Adipose tissue (tissue), 3 donors: ENCODE measurements around the gene PREP. TPM values are rescaled to one million over a fixed set of nuclear protein-coding genes. Genes with fewer than 3 reads are reported as not detected.

Source experiments
- H3K27ac ChIP-seq: one replicate; pipeline ENCODE4 v1.5.1; 2013; ENCODE audit warnings: low read depth, low read length
- WGBS, 3 donors: extraction: QIAGEN DNeasy Blood & Tissue Kit; methylation state at CpG; one replicate each; pipeline ENCODE4 v1.1.7; 2013; 5-methylcytosine and 5-hydroxymethylcytosine counted together
- polyA plus RNA-seq, 3 donors: library from polyadenylated mRNA; stranded (reverse); fragments of 200-250 nt; gene quantifications; one replicate each; pipeline ENCODE4 v1.2.3, GENCODE V29; 2013
- donor health status: healthy with polysubstance abuse.
- donor health status: Bipolar disorder and iron deficiency.
- donor health status: healthy.

The PREP gene
- polyA plus RNA-seq, 3 donors: 12.6 to 19.8 (median 18.8) TPM

GRCh38 chr6:105292689-105293339, 110.1 kb downstream of the PREP start:
- WGBS, 3 donors: 94 to 97% (median 95%) methylated on average over 4 of the region's 4 CpGs
- H3K27ac ChIP-seq: no peak overlapping the region

GRCh38 chr6:105291525-105291924, 111.4 kb downstream of the PREP start:
- 94 to 96% (median 96%) methylated on average over 1 of the region's 1 CpG for WGBS, 3 donors
- H3K27ac ChIP-seq: no peak overlapping the region

DNA sequence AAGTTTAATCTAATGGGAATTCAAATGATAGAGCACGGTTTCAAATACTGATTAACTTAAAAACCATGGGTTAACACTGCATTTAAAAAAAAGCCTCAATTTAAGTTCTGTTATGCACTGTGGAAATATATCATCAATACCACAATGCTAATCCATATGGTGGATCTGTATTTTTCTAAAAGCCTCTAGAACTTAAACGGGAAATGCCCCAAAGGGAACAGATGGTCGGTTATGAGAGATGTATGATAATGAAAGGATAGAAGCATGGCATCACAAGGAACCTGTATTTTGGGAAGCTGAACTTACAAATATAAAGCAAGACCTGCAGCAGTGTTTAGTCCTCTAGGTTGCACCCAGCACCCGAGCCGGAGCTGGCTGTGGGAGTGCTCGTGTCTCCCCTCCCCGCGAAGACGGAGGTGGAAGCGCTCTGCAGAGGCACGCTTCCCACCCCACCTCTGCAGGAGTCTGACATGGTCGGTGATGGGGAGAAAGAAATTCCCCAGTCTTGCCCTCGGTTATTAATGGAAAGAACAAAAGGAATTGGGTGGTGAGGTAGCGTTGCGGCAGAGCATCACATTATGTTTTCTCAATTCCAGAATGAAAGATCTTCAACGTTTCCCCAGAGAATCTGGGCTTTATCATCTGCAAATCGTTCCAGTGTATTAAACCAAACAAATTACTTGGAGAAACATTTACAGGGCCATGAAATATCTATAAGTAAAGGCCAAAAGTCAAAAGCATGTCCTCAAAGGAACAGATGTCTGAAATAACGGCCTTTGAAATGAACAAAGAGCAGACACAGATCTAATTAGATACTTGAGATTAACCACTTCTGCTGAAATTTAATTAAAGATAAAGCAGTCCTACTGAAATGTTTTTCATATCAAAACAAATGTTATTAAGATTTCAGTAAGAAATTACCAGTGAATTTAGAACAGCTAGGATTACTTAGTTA, 120.0 kb downstream of the PREP start:
- WGBS, 3 donors: 84 to 87% (median 84%) methylated on average over 18 of the region's 18 CpGs
- no peak overlapping the region for H3K27ac ChIP-seq

DNA sequence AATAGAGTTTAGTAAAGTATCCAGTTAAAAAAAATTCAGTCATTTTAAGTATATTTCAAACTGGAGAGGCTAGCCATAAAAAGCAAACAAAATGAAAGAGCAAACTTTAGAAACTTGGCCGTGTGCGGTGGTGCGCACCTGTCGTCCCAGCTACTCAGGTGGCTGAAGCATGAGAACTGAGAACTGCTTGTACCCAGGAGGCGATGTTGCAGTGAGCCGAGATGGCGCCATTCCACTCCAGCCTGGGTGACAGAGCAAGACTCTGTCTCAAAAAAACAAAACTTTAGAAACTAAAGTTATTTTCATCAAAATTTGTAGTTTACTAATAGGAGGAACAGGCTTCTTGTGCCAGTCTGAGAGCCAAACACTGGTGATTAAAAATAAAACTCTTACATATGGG, 122.8 kb downstream of the PREP start:
- no peak overlapping the region for H3K27ac ChIP-seq
- 93 to 97% (median 96%) methylated on average over 7 of the region's 7 CpGs for WGBS, 3 donors

GRCh38 chr6:105279463-105279862, 123.4 kb downstream of the PREP start:
- no peak overlapping the region for H3K27ac ChIP-seq
- WGBS, 3 donors: 96 to 99% (median 96%) methylated on average over 3 of the region's 3 CpGs

GRCh38 chr6:105278813-105279212, 124.1 kb downstream of the PREP start:
- no peak overlapping the region for H3K27ac ChIP-seq
- 87 to 95% (median 91%) methylated on average over 3 of the region's 3 CpGs for WGBS, 3 donors

DNA sequence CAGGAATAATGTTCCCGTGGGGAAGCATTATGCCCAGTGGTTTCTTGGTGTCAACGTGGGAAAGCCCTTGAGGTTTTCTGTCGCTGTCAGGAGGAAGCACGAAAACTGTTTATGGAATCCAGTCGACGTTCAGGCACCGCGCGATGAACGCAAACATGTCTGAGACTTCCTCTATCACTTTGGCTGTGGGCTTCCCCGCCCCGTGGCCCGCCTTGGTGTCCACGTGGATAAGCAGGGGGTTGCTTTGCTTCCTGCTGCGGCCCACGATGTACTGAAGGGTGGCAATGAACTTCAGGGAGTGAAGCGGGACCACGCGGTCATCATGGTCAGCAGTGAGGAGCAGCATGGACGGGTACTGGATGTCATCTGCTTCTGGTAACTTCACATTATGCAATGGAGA, 124.8 kb downstream of the PREP start:
- 89 to 93% (median 91%) methylated on average over 20 of the region's 20 CpGs for WGBS, 3 donors

DNA sequence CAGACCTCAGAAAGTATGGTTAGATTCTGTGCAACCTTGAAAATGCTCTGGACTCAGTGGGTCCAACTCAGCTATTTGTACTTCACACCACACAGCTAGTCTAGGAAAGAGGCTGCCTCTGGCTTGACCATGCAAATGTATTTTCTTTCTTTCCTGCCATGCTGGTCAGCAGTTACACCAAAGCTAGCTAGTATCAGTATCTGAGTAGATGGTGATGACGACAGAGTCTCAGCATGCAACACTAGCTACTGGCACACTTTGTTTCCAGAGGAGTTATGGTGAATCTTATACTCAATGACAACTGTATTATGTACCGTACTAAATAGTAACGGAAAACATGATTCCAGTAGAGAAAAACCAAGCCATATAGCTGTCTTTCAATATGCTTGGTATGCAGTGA, 126.5 kb downstream of the PREP start:
- 98 to 99% (median 98%) methylated on average over 3 of the region's 3 CpGs for WGBS, 3 donors

More for the DNA sequence above, 124.8 kb downstream of the PREP start:
- no peak overlapping the region for H3K27ac ChIP-seq

DNA sequence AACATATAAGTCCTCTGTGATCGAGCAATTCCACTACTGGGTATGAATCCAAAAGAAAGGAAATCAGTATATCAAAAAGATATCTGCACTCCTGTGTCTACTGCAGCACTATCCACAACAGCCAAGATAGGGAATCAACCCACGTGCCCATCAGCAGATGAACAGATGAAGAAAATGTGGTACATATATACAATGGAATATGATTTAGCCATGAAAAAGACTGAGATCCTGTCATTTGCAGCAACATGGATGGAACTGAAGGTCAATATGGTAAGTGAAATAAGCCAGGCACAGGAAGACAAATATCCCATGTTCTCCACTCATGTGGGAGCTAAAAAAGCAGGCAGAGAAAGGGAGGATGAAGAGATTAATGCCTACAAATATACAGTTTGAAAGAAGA, 127.3 kb downstream of the PREP start:
- WGBS, 3 donors: 97 to 98% (median 97%) methylated on average over 2 of the region's 2 CpGs

More for the DNA sequence above, 126.5 kb downstream of the PREP start:
- no peak overlapping the region for H3K27ac ChIP-seq

DNA sequence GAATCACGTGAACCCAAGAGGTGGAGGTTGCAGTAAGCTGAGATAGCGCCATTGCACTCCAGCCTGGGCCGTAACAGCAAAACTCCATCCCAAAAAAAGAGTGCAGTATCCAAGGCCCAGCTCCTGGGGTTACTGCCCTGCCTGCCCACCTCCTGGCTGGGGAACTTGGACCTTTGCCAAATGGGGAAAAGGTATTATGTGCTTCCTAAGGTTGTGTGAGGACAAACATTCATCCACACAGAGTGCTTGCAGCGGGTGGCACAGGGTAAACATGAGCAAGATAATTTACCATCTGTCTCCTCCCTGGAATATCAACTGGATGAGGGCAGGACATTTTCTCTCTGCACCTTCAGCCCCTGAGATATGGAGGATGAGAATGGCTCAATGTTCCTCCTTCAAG, 128.2 kb downstream of the PREP start:
- H3K27ac ChIP-seq: no peak overlapping the region
- 88 to 97% (median 93%) methylated on average over 4 of the region's 4 CpGs for WGBS, 3 donors

More for the DNA sequence above, 127.3 kb downstream of the PREP start:
- H3K27ac ChIP-seq: no peak overlapping the region

DNA sequence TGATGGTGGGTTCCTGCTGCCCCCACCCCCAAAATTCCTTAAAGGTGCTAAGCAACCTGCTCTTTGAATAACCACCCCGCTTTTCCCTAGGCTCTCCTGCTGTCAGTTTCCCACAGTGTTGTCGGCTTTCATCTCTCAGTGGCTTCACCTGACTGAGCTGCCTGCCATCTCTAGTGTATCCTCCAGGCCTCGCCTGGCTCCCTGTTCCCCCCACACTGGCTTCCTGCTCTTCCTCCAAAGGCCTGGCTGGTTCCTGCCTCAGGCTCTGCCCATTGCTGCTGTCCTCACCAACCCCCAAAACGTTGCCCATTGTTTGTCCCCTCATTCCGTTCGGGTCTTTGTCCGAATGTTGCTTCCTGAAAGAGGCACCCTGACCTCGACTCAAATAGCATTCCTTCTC, 129.3 kb downstream of the PREP start:
- H3K27ac ChIP-seq: no peak overlapping the region
- whole genome bisulfite sequencing, 3 donors: 70 to 77% (median 72%) methylated on average over 8 of the region's 8 CpGs

DNA sequence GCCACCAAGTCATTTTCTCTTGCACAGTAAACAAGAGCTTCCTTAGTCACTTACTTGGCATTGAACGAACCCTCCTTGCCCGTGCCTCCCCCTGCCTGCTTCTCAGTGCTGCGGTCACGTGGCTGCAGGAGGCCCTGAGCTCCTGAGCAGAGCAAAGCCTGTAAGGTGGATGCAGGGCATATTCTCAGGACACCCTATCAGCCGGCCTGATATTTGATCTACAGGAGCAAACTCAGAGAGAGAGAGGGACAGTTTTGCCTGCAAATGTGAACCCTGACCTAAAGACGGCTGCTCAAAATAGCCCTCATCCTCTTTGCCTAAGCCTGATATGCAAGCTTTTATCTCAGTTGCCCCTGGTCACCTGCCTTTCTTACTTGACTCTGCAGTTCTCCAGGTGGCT, 130.1 kb downstream of the PREP start:
- WGBS, 3 donors: 6 to 26% (median 24%) methylated on average over 6 of the region's 6 CpGs
- no peak overlapping the region for H3K27ac ChIP-seq

GRCh38 chr6:105270511-105270910, 132.4 kb downstream of the PREP start:
- H3K27ac ChIP-seq: no peak overlapping the region

- WGBS, 3 donors: 89 to 94% (median 90%) methylated on average over 2 of the region's 2 CpGs
- H3K27ac ChIP-seq: no peak overlapping the region
Measured at GRCh38 chr6:105269390-105269789, 133.5 kb downstream of the PREP start.

- no peak overlapping the region for H3K27ac ChIP-seq
- WGBS, 3 donors: 60 to 80% (median 80%) methylated on average over 6 of the region's 6 CpGs
Measured at GRCh38 chr6:105263685-105264610, 138.9 kb downstream of the PREP start.

DNA sequence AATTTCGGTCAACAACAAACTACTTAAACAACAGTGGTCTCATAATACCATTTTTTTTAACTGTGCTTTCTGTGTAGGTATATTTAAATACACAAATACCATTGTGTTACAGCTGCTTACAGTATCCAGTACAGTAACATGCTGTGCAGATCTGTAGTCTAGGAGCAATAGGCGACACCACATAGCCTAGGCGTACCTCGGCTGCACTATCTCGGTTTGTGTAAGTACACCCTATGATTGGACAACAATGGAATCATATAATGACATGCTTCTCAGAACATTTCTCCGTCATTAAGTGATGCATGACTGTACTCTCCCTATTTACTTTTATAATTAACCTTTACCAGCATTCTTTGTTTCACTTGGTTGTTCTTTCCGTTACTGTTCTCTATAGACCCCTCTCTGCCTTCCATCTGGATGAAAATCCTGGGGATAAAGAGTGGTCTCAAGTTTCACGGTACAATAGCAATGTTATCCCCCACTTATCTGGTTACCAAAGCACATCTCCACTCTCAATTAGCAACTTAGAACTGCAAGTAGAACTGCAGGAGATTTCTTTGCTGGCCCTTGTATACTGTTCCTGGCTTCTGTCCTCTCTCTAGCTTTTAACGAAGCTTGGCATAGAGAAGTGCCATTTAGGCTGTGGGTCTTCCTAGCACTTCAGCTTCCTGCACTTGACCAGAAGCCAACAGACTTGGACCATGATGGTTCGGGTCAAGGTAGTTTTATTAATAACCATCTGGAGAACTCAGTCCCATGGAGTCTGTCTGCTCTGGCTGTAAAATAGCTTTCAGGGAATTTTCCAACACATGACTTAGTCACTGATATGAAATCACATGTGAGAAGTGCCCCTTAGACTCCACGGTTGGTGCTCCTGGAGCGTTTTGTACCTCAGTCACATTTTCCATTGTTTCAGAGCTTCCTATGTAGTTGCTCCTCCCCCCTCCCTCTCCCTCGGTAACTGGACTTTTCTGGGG, 142.7 kb downstream of the PREP start:
- WGBS, 3 donors: 70 to 76% (median 70%) methylated on average over 13 of the region's 13 CpGs

DNA sequence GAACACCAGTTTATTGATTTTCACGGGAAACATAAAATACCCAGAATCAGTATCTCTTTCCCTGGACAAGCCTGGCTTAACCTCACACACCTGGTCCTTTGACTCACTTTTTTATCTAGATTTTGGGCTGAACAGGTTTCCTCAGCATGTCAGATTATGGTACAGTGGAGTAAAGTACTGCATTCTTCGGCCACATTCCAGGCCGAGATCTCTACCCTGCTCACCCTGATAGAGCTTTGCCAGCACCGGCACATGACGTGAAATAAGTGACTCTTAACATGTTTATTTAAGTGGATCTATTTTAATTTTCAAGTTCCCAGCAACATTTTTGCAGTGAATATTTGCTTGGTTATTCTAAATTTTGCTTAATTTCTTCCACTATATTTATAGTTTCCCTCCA, 144.1 kb downstream of the PREP start:
- no peak overlapping the region for H3K27ac ChIP-seq
- WGBS, 3 donors: 42 to 76% (median 49%) methylated on average over 5 of the region's 5 CpGs

More for the DNA sequence above, 142.7 kb downstream of the PREP start:
- no peak overlapping the region for H3K27ac ChIP-seq

DNA sequence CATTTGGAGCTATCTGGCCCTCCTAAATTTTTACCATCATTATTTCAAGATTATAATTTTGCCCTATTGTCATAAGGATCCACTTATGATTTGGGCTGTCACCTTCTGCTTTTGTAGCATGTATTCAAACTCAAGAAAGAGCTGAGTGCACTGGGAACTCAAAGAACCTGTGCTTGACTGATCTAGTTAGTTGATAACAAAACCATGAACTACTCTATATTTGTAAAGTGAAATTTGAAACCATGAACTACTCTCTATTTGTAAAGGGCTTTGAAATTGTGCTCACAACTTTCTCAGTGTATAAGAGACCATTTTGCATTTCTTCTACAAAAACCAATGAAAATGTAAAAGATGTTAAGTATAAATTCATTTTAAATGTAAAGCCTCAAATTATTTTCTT, 145.5 kb downstream of the PREP start:
- no peak overlapping the region for H3K27ac ChIP-seq
